Caki2 (cell line): ENCODE data around the gene IL5. TPM values are rescaled to one million over a fixed set of nuclear protein-coding genes. Genes with fewer than 3 reads are reported as not detected.
"Not testable (repeated sequence)": the region's sequence is repeated elsewhere in the genome, so short reads cannot be mapped to it uniquely, and the experiment has no call there.

Experiments
- DNase-seq: peaks from one replicate; pipeline ENCODE4 v3.0.0-alpha.2; 2015; ENCODE audit warnings: low read depth
- in situ Hi-C: cut with HindIII; loops from 2 replicates; pipeline ENCODE4 v1.10.0; 2016; ENCODE audit warnings: low sequenced_read_pairs, low pct_unique_long_range_greater_than_20kb, mixed read lengths
- total RNA-seq: library from RNA; depleted of rRNA; stranded (reverse); fragments of >200 nt; shearing (Covaris generic); gene quantifications from 2 replicates; pipeline ENCODE4 v1.2.3, GENCODE V29; 2014; ENCODE audit warnings: low replicate concordance; rRNA removed

The IL5 gene
- not detected in 2 replicates for total RNA-seq

GRCh38 chr5:132543472-132544201 is at the start of gene IL5:
TSS of gene IL5 (minus strand) at chr5:132543522. CDS start at chr5:132543478, 44 bp downstream.
- in situ Hi-C loops = no loop called here
- DNase-seq = no peak

DNA sequence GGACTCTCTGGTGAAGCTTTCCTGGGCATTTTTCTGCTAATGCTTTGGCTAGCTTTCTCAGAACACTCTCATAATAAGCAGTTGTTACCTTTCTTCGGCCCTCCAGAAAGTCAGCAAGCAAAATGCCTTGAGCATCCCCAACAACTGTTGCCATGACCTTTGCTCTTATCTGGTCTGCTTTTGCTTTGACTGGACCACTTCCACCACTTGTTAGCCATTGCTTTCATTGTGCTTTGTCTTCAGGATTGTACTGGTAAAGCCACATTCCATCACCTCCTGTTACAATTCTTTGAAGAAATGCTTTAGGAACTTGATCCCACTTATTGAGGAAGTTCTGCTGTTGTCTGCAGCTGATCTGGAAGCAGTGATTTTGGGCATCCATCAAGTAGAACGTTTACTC is 49.2 kb upstream of the IL5 start:
- in situ Hi-C loops = no loop called here
- DNase-seq = no peak

DNA sequence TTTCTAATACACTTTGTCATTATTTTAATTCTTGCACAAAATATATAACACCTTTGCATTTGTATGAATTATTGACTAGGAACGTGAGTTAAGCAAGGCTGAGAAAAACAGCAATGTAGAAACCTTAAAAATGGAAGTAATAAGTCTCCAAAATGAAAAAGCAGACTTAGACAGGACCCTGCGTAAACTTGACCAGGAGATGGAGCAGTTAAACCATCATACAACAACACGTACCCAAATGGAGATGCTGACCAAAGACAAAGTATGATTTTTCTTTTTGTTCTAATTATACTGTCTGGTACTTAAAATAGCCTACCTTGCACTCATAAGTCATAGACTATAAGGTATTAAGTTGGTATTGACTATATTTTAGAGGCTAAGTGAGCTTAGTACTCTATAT is 47.8 kb upstream of the IL5 start:
- in situ Hi-C loops = no loop called here
- DNase-seq = no peak

DNA sequence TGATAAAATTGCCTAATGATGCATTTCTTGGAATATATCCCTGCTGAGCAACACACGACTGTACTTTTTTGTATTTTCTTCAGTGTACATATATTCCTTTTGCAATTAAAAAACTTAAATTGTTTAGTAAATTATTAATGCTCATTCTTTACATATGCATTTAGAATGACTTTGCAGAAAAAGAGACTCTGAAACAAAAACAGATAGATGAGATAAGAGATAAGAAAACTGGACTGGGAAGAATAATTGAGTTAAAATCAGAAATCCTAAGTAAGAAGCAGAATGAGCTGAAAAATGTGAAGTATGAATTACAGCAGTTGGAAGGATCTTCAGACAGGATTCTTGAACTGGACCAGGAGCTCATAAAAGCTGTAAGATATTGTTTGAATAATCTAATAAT is 46.1 kb upstream of the IL5 start:
- DNase-seq = no peak
- in situ Hi-C loops = no loop called here

DNA sequence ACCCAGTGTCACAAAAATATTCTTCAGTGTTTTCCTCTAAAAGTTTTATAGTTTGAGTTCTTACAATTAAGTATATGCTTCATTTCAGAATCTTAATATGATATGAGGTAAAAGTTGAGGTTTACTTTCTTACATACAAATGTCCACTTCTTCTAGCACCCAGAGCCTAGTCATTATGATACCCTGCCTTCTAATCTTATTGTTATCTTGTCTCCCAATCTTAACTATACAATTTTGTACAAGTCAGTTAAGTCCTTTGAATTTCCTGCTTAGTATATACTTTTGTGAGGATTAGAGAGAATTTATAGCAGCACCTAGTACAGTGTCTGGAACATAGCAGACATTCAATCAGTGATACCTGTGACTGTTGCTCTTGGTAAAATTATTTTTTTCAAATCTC is 42.7 kb upstream of the IL5 start:
- DNase-seq = no peak
- in situ Hi-C loops = no loop called here

- DNase-seq, in situ Hi-C loops: not testable (repeated sequence)
Measured at GRCh38 chr5:132584560-132584959, 41.2 kb upstream of the IL5 start.

DNA sequence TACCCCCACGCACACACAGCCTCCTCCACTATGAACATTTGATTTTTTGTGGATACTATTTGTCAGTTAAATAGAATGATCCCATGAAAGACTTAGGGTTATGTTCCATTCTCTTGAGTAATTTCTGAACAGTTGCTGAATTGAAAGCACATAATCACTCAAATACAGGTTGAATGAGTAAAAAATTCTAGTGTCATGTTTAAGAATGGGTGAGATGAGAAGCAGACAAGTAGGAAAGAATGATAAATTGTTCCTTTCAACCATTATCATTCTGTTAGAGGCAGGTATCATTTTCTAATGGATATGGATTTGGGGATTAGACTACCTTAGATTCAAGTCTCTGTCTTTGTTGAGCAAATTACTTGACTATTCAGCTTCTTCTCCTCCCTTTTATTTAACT is 32.8 kb upstream of the IL5 start:
- no peak for DNase-seq
- in situ Hi-C loops = no loop called here

DNA sequence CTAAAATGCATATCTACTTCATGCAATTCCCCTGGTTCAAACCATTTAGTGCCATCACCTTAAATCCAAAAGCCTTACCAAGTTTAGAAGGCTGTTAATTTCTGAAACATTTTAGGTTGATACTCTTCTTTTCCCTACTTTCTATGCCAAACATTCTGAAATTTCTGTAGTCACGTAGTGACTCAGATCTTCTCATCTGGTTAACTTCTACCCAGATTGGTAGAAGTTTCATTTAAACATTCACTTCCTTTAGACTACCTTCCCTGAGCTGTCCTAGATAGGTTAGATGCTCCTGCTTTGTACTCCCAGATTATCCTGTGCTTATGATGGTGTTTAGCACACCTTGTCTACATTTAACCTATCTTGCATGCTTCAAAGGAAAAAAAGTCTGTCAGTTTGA is 23.3 kb upstream of the IL5 start:
- DNase-seq = no peak
- in situ Hi-C loops = no loop called here

- in situ Hi-C loops = not testable (repeated sequence)
Measured at GRCh38 chr5:132564555-132564954, 21.2 kb upstream of the IL5 start.

GRCh38 chr5:132561601-132562000 is 18.3 kb upstream of the IL5 start:
- no peak for DNase-seq
- in situ Hi-C loops = no loop called here

More at GRCh38 chr5:132564555-132564954, 21.2 kb upstream of the IL5 start:
- not testable (repeated sequence) for DNase-seq

- in situ Hi-C loops = no loop called here
- DNase-seq = no peak
Measured at GRCh38 chr5:132559383-132560060, 16.2 kb upstream of the IL5 start.

DNA sequence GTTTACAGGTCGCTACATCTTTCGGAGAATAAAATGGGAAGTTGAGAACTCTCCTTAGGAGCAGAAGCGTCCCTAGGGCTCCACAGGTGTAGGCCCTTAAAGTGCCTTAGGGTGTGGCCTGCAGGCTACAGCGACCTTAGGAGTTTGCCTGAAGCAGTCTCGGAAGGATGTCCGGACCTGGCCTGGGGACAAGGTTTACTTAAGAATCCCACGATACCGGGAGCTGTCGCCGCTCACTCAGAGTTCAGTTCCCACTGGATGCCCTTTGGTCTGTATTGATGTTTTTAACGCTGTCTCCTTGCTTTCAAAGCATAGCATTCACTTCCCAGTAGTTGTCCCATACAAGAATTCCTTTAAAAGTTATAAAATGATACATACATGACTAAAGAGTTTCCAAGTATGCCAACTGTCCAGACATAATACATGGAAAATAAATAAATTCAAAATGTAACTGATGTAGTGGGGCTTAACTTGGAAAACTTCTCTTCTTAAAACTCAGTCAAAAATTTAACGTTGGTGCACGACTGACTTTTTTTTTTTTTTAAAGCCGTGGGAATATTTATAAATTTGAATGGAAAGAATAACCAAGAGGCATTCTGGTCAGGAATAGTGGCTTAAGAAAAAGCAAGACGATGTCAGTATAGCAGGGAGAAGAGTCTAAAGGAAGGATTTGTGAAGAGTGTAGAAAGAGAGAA is 14.3 kb upstream of the IL5 start:
- in situ Hi-C loops = no loop called here
- peak; percentile 5 for DNase-seq

DNA sequence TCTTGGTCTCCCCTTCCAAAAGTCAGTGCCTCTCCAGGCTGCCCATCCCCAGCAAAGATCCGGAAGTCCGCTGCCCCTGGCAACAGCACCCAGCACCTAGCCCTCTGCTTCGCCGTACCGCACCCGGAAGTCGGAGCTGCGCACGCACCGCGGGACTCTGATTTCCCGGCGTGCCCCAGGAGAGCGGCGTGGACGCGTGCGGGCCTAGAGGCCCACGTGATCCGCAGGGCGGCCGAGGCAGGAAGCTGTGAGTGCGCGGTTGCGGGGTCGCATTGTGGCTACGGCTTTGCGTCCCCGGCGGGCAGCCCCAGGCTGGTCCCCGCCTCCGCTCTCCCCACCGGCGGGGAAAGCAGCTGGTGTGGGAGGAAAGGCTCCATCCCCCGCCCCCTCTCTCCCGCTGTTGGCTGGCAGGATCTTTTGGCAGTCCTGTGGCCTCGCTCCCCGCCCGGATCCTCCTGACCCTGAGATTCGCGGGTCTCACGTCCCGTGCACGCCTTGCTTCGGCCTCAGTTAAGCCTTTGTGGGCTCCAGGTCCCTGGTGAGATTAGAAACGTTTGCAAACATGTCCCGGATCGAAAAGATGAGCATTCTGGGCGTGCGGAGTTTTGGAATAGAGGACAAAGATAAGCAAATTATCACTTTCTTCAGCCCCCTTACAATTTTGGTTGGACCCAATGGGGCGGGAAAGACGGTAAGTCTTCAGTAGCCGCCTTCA is 13.6 kb upstream of the IL5 start, which contains the start of gene RAD50:
Gene RAD50, plus strand, starts transcription at position 215 of the 715 bp plus-strand sequence. Its CDS starts 348 bp downstream, at position 563.
- in situ Hi-C loops = no loop called here
- peak; percentile 90 for DNase-seq

GRCh38 chr5:132556153-132556762 is 12.9 kb upstream of the IL5 start:
- DNase-seq = no peak
- in situ Hi-C loops = no loop called here

- no peak for DNase-seq
- in situ Hi-C loops = no loop called here
Measured at GRCh38 chr5:132549576-132549975, 6.3 kb upstream of the IL5 start.

- in situ Hi-C loops, DNase-seq: not testable (repeated sequence)
Measured at GRCh38 chr5:132548834-132549233, 5.5 kb upstream of the IL5 start.

DNA sequence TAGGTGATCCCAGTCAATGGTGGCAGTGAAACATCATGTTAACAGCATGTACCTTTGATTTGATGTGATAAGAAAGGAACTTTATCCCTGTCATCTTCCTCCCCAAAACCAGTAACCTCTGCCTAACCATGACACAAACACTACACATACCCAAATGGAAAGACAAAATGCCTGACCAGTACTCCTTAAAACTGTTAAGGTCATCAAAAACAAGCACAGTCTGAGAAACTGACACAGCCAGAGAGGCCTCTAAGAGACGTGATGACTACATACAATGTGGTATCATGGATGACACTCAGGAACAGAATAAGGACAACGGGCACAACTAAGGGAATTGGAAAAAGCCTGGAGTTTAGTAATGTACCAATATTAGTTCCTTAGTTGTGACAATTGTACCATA is 3.9 kb upstream of the IL5 start:
- no peak for DNase-seq

DNA sequence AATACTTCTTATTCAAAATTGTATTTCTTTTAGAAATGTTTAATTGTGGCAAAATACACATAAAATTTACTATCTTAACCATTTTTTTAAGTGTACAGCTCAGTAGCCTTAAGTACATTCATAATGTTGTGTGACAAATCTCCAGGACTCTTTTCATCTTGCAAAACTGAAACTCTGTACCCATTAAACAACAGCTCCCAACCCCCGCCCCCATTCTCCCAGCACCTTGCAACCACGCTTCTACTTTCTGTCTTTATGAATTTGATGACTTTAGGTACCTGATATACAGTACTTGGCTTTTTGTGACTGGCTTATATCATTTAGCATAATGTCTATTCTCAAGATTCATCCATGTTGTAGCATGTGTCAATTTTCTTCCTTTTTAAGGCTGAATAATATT is 2.8 kb upstream of the IL5 start:
- in situ Hi-C loops = no loop called here

More for the DNA sequence above, 3.9 kb upstream of the IL5 start:
- in situ Hi-C loops = no loop called here

More for the DNA sequence above, 2.8 kb upstream of the IL5 start:
- no peak for DNase-seq
